SK-N-SH (cell line): ENCODE results near the gene BNIP2. TPM values are rescaled to one million over a fixed set of nuclear protein-coding genes. Genes with fewer than 3 reads are reported as not detected.

ENCODE experiments used
- CTCF ChIA-PET: fragments of 300-600, 350-600 bp; formaldehyde crosslinking; extraction: SDS; loops from one replicate; lab custom pipeline; 2021; lab: Yijun Ruan, JAX
- POLR2A ChIA-PET: fragments of 350-600 bp; sonication (Branson Sonifier 250); formaldehyde crosslinking; extraction: SDS; loops from one replicate; lab custom pipeline; 2020; ENCODE audit warnings: antibody characterized with exemption, inconsistent platforms; lab: Yijun Ruan, JAX
- DNase-seq: peaks from one replicate; pipeline ENCODE4 v3.0.0; 2012
- H2AFZ ChIP-seq: fragments of 200-600 bp; sonication (generic); 2 replicates; pipeline ENCODE4 v1.8.1; 2016; ENCODE audit warnings: antibody characterized with exemption, mild to moderate bottlenecking, low read depth
- H3F3A ChIP-seq: fragments of 200-600 bp; sonication (generic); replicated peaks from 2 replicates; pipeline ENCODE3; 2016; ENCODE audit warnings: antibody characterized with exemption, mild to moderate bottlenecking; ENCODE audit not compliant: insufficient read depth
- H3K27ac ChIP-seq, 2 experiments: fragments of 200-500 bp in 1 of 2; fragments of 200-600 bp in 1 of 2; sonication (Bioruptor generic) in 1 of 2; sonication (generic), shearing (Covaris generic) in 1 of 2; 2 replicates each; pipeline versions ENCODE4 v1.5.1 to v1.6.1; 2014 to 2016; ENCODE audit warnings: low read depth in 2 of 2, inconsistent platforms in 1 of 2, low read length in 1 of 2, mild to moderate bottlenecking in 1 of 2, mixed read lengths in 1 of 2
- H3K27me3 ChIP-seq: fragments of 200-600 bp; sonication (generic), shearing (Covaris generic); 2 replicates; pipeline ENCODE4 v1.6.1; 2016; ENCODE audit warnings: mixed run types; ENCODE audit not compliant: insufficient read depth
- H3K36me3 ChIP-seq, 2 experiments: fragments of 200-500 bp in 1 of 2; fragments of 200-600 bp in 1 of 2; sonication (Bioruptor generic) in 1 of 2; sonication (generic) in 1 of 2; replicated peaks in 1 of 2; 2 replicates each; pipeline versions ENCODE3 to v1.5.1; 2014 to 2016; ENCODE audit warnings: low read length in 1 of 2, mild to moderate bottlenecking in 1 of 2; ENCODE audit not compliant: insufficient read depth in 2 of 2, control insufficient read depth in 1 of 2
- H3K4me1 ChIP-seq, 2 experiments: fragments of 200-500 bp in 1 of 2; fragments of 200-600 bp in 1 of 2; sonication (Bioruptor generic) in 1 of 2; sonication (generic), shearing (Covaris generic) in 1 of 2; 2 replicates each; pipeline versions ENCODE4 v1.5.1 to v1.6.1; 2014 to 2016; ENCODE audit warnings: low read depth in 1 of 2, low read length in 1 of 2, mixed run types in 1 of 2; ENCODE audit not compliant: insufficient read depth in 2 of 2, control insufficient read depth in 1 of 2
- H3K4me2 ChIP-seq: fragments of 200-600 bp; sonication (generic), shearing (Covaris generic); 2 replicates; pipeline ENCODE4 v1.6.1; 2017; ENCODE audit warnings: mixed run types
- H3K4me3 ChIP-seq, 2 experiments: fragments of 200-500 bp in 1 of 2; fragments of 200-600 bp in 1 of 2; sonication (Bioruptor generic) in 1 of 2; sonication (generic), shearing (Covaris generic) in 1 of 2; 2 replicates each; pipeline versions ENCODE4 v1.5.1 to v1.8.1; 2014 to 2016; ENCODE audit warnings: low read depth in 2 of 2, inconsistent platforms in 1 of 2, low read length in 1 of 2, mild to moderate bottlenecking in 1 of 2, mixed read lengths in 1 of 2, moderate library complexity in 1 of 2
- H3K79me2 ChIP-seq: fragments of 200-600 bp; sonication (generic); 2 replicates; pipeline ENCODE4 v1.8.1; 2017; ENCODE audit warnings: mild to moderate bottlenecking; ENCODE audit not compliant: insufficient read depth
- H3K9ac ChIP-seq: fragments of 200-600 bp; sonication (generic); 2 replicates; pipeline ENCODE4 v1.6.1; 2017; ENCODE audit warnings: mixed run types
- H3K9me2 ChIP-seq: fragments of 200-600 bp; sonication (generic); 2 replicates; pipeline ENCODE4 v1.6.1; 2017; ENCODE audit warnings: mixed run types
- H3K9me3 ChIP-seq: fragments of 200-600 bp; sonication (generic); 2 replicates; pipeline ENCODE4 v1.6.1; 2017; ENCODE audit warnings: mixed run types, mild to moderate bottlenecking, moderate library complexity
- H4K20me1 ChIP-seq: fragments of 200-600 bp; sonication (generic); 2 replicates; pipeline ENCODE4 v1.6.1; 2017; ENCODE audit warnings: mild to moderate bottlenecking, mixed run types; ENCODE audit not compliant: insufficient read depth
- CTCF ChIP-seq: fragments of 200-600 bp; sonication (generic); IDR thresholded peaks from 2 replicates; pipeline ENCODE4 v1.6.1; 2017; ENCODE audit warnings: antibody characterized with exemption, mild to moderate bottlenecking, moderate library complexity
- FOXM1 ChIP-seq: IDR thresholded peaks from 2 replicates; pipeline ENCODE4 v1.4.0; 2012; ENCODE audit warnings: low read depth, mild to moderate bottlenecking
- GABPA ChIP-seq: IDR thresholded peaks from 2 replicates; pipeline ENCODE4 v1.4.0; 2012; ENCODE audit warnings: low read depth, mild to moderate bottlenecking
- MEF2A ChIP-seq: IDR thresholded peaks from 2 replicates; pipeline ENCODE4 v1.4.0; 2012; ENCODE audit warnings: low read depth, borderline replicate concordance
- MXI1 ChIP-seq: IDR thresholded peaks from 2 replicates; pipeline ENCODE4 v1.6.1; 2012; ENCODE audit warnings: mild to moderate bottlenecking, low read depth, low read length, improper control_type of control experiment
- RAD21 ChIP-seq: IDR thresholded peaks from 2 replicates; pipeline ENCODE4 v1.6.1; 2012; ENCODE audit warnings: mild to moderate bottlenecking, low read length
- REST ChIP-seq: IDR thresholded peaks from 2 replicates; pipeline ENCODE4 v1.6.1; 2012; ENCODE audit warnings: mild to moderate bottlenecking, low read depth, low read length, moderate library complexity
- RFX5 ChIP-seq: IDR thresholded peaks from 2 replicates; pipeline ENCODE4 v1.6.1; 2012; ENCODE audit warnings: mild to moderate bottlenecking, improper control_type of control experiment, low read length
- SMC3 ChIP-seq: IDR thresholded peaks from 2 replicates; pipeline ENCODE4 v1.6.1; 2012; ENCODE audit warnings: low read depth, low read length, improper control_type of control experiment
- TAF1 ChIP-seq: IDR thresholded peaks from 2 replicates; pipeline ENCODE4 v1.6.1; 2012; ENCODE audit warnings: low read depth, mild to moderate bottlenecking, low read length, moderate library complexity, borderline replicate concordance
- USF1 ChIP-seq: IDR thresholded peaks from 2 replicates; pipeline ENCODE4 v1.4.0; 2012; ENCODE audit warnings: low read depth, borderline replicate concordance
- WGBS: methylation state at CpG from one replicate; pipeline ENCODE4 v1.1.6; 2017; ENCODE audit warnings: low lambda C conversion rate; 5-methylcytosine and 5-hydroxymethylcytosine counted together
- polyA plus RNA-seq, 3 experiments: library from polyadenylated mRNA; depleted of rRNA; stranded (reverse); fragments of >200 nt; gene quantifications; 2 replicates each; pipeline ENCODE4 v1.2.3, GENCODE V29; 2012

The BNIP2 gene
- polyA plus RNA-seq, 1 of the 3 experiments (the other 2 are of a cell fraction): 67.7 TPM

- Histone ChIP-seq H3F3A (peaks cover 14% of the 10 kb centered on the region), H3K79me2 (no peaks in the 10 kb centered on the region), H3K4me2 (no peak overlapping the region), H3K4me3 (no peak overlapping the region), H3K4me1 (no peaks in the 10 kb centered on the region; a peak in 2 of 4 replicates), H3K9me3 (no peaks in the 10 kb centered on the region), H3K9ac (no peak overlapping the region), H3K9me2 (no peaks in the 10 kb centered on the region), H3K36me3 (no peaks in the 10 kb centered on the region), H3K27me3 (no peaks in the 10 kb centered on the region), H4K20me1 (no peaks in the 10 kb centered on the region), H3K27ac (no peak overlapping the region), H2AFZ (no peak overlapping the region)
- CTCF ChIA-PET: interaction anchor here (1.1 kb wide), 1 partner anchor 632 kb away, joined by 3 read pairs; no protein-coding TSS in a partner anchor
- TF ChIP-seq RAD21 (no peak), TAF1 (no peak), MXI1 (no peak), FOXM1 (no peak)
- 63% methylated on average over 1 of the region's 1 CpG for WGBS
- DNase-seq: no peak
- POLR2A ChIA-PET: no interaction called here
Observed at GRCh38 chr15:59694779-59695178, 5.7 kb upstream of the BNIP2 start.

GRCh38 chr15:59691194-59691805 is 2.2 kb upstream of the BNIP2 start:
- WGBS: 3% methylated on average over 1 of the region's 1 CpG
- Histone ChIP-seq H3K79me2 (peaks cover 28% of the 10 kb centered on the region), H3K9me3 (no peaks in the 10 kb centered on the region), H3K9me2 (no peaks in the 10 kb centered on the region), H2AFZ (no peak overlapping the region), H3K27ac (no peak overlapping the region), H3K4me1 (peaks cover 8 to 13% of the 10 kb centered on the region in 2 experiments; a peak in 3 of 4 replicates), H3K27me3 (no peaks in the 10 kb centered on the region), H3K36me3 (peaks cover 0 to 6% of the 10 kb centered on the region in 2 experiments), H3K4me2 (no peak overlapping the region), H4K20me1 (peaks cover 18% of the 10 kb centered on the region), H3F3A (peaks cover 15% of the 10 kb centered on the region), H3K9ac (no peak overlapping the region), H3K4me3 (no peak overlapping the region; a peak in 1 of 4 replicates)
- TF ChIP-seq RAD21: peak; percentile 82
- TF ChIP-seq SMC3: peak; percentile 65
- no peak for TF ChIP-seq USF1
- TF ChIP-seq REST: no peak
- TF ChIP-seq CTCF: peak; percentile 79
- no peak for TF ChIP-seq MEF2A
- TF ChIP-seq RFX5: no peak
- no peak for TF ChIP-seq GABPA
- peak; percentile 16 for DNase-seq
- ChIA-PET POLR2A (no interaction called here), CTCF (interaction anchor here (0.6 to 3.5 kb wide), 42 partner anchors 9 to 829 kb away, joined by 3 to 32 read pairs (median 4); no protein-coding TSS in a partner anchor)
